ENCODE data around the gene SQOR.
"Not testable (repeated sequence)": the region's sequence is repeated elsewhere in the genome, so short reads cannot be mapped to it uniquely, and the experiment has no call there.

SQOR gene

DNA sequence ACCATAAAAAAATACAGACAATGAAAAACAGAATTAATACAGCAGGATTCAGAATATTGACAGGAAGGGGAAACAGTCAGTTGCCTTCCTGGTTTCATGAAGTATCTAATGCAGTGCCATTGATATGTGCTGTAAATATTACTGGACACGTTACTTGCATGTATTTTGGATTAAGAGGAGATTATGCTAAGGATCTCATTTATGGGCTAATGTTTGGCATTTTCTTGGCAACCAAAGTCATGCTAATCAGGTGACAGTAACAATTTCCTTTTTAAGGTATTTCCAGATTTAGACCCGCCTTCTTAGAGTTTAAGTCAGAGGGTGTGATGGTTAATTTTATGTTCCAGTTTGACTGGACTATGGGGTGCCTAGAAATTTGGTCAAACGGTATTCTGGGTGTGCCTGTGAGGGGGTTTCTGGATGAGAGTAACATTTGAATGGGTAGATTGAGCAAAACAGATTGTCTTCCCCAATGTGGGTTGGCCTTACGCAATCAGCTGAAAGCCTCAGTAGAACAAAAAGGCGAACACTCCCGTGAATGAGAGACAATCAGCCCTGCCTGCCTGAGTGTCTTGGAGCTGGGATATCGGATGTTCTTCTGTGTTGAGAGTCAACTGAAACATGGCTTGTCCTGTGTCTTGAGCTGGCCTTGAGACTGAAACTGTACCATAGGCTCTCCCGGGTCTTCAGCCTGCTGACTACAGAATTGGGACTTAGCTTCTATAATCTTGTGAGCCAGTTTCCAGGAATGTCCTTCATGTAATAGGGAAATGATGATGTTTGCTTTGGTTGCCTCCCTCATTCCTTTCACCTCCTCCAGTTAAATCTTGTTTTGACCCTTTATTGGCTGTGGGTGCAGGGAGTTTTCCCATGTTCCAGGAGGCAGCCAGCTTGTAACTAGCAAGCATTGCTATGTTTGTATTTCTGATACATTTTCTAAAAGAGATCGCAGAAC lies 10.5 kb downstream of the SQOR start:
- peak overlapping the region; percentile 86 for H3K27ac Mint-ChIP-seq
- H3K4me3 Mint-ChIP-seq = peak overlapping the region; percentile 30
- H3K4me1 Mint-ChIP-seq = peaks cover 73% of the 10 kb centered on the region
- DNase-seq (ENCODE audit: low spot score in 2 of 2) (peak in 1 of 2 donors; percentile 78), ATAC-seq (peak; percentile 80)
- H3K9me3 Mint-ChIP-seq = no peaks in the 10 kb centered on the region
- H3K36me3 Mint-ChIP-seq = peaks cover 4% of the 10 kb centered on the region

- Mint-ChIP-seq H3K4me3 (peak overlapping the region; percentile 30), H3K27ac (no peak overlapping the region), H3K36me3 (peaks cover 6% of the 10 kb centered on the region), H3K4me1 (peaks cover 70% of the 10 kb centered on the region), H3K9me3 (no peaks in the 10 kb centered on the region)
- ATAC-seq (peak; percentile 65), DNase-seq (ENCODE audit: low spot score in 2 of 2) (peak in 1 of 2 donors; percentile 59)
These were observed 11.4 kb downstream of the SQOR start for GRCh38 chr15:45646220-45646619.

DNA sequence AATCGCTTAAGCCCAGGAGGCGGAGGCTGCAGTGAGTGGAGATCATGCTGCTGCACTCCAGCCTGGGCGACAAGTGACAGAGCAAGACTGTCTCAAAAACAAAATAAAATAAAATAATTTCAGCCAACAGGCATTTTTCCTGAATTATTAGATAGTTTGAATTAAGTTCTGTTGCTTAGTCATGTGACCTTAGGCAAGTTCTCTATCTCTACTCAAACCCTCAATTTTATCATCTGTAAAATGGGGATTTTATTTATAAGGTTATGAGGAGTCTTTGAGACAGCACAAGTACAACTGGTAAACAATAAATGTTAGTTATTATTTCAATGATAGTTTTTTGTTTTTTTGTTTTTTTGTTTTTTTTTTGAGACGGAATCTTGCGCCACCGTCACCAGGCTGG lies 13.0 kb downstream of the SQOR start:
- peaks cover 68% of the 10 kb centered on the region for H3K4me1 Mint-ChIP-seq

GRCh38 chr15:45648521-45649200 lies 13.8 kb downstream of the SQOR start:
- peaks cover 73% of the 10 kb centered on the region for H3K4me1 Mint-ChIP-seq
- H3K9me3 Mint-ChIP-seq = no peaks in the 10 kb centered on the region
- peak overlapping the region; percentile 51 for H3K27ac Mint-ChIP-seq
- DNase-seq (ENCODE audit: low spot score in 2 of 2) (no peak), ATAC-seq (no peak)
- H3K36me3 Mint-ChIP-seq = peaks cover 6% of the 10 kb centered on the region
- H3K4me3 Mint-ChIP-seq = no peak overlapping the region

More for the DNA sequence above, 13.0 kb downstream of the SQOR start:
- no peaks in the 10 kb centered on the region for H3K9me3 Mint-ChIP-seq
- no peak overlapping the region for H3K4me3 Mint-ChIP-seq
- ATAC-seq (no peak), DNase-seq (ENCODE audit: low spot score in 2 of 2) (no peak)
- H3K36me3 Mint-ChIP-seq = peaks cover 6% of the 10 kb centered on the region
- no peak overlapping the region for H3K27ac Mint-ChIP-seq

DNA sequence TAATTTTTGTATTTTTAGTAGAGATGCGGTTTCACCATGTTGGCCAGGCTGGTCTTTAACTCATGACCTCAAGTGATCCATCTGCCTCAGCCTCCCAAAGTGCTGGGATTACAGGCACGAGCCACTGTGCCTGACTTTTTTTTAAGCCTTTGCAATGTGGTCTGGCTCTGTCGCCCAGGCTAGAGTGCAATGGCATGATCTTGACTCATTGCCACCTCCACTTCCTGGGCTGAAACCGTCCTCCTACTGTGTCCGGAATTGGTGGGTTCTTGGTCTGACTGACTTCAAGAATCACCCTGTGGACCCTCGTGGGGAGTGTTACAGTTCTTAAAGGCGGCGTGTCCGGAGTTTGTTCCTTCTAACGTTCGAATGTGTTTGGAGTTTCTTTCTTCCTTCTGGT lies 15.2 kb downstream of the SQOR start:
- Mint-ChIP-seq H3K27ac (peak overlapping the region; percentile 3), H3K4me1 (peaks cover 70% of the 10 kb centered on the region)
- not testable (repeated sequence) for H3K9me3 Mint-ChIP-seq, H3K36me3 Mint-ChIP-seq, ATAC-seq, H3K4me3 Mint-ChIP-seq
- DNase-seq (ENCODE audit: low spot score in 2 of 2) = peak in 1 of 2 donors; percentile 76

- Mint-ChIP-seq H3K9me3 (no peaks in the 10 kb centered on the region), H3K36me3 (peaks cover 6% of the 10 kb centered on the region), H3K4me3 (no peak overlapping the region), H3K4me1 (peaks cover 63% of the 10 kb centered on the region), H3K27ac (no peak overlapping the region)
- DNase-seq (ENCODE audit: low spot score in 2 of 2) = no peak
- ATAC-seq = no peak
These were observed 16.2 kb downstream of the SQOR start for GRCh38 chr15:45650889-45651525.

DNA sequence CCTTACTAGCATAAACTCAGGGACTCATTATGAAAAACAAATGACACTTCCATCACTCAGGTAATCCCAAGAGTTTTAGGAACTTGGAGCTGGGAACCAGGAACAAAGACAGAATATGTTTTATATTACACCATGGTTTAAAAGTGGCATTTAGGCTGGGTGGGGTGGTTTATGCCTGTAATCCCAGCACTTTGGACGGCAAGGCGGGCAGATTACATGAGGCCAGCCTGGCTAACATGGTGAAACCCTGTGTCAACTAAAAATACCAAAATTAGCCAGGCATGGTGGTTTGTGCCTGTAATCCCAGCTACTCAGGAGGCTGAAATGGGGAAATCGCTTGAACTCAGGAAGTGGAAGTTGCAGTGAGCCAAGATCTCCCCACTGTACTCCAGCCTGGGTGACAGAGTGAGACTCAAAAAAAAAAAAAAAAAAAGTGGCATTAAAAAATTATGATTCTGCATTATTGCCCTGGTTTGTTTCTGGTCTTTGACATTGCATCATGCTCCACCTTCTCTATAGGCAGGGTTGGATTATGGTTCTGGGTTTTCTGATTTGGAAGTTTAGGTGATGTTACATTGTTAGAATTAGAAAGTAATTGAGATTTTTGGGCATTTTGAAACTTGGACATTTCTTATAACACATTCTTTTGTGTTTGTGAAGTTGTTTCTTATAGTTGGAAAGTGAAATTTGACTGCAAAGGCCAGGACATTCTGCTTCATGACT lies 19.0 kb downstream of the SQOR start:
- Mint-ChIP-seq H3K27ac (peak overlapping the region; percentile 77), H3K4me1 (peaks cover 67% of the 10 kb centered on the region), H3K36me3 (peaks cover 14% of the 10 kb centered on the region), H3K4me3 (no peak overlapping the region), H3K9me3 (no peaks in the 10 kb centered on the region)
- ATAC-seq (no peak), DNase-seq (ENCODE audit: low spot score in 2 of 2) (no peak)

DNA sequence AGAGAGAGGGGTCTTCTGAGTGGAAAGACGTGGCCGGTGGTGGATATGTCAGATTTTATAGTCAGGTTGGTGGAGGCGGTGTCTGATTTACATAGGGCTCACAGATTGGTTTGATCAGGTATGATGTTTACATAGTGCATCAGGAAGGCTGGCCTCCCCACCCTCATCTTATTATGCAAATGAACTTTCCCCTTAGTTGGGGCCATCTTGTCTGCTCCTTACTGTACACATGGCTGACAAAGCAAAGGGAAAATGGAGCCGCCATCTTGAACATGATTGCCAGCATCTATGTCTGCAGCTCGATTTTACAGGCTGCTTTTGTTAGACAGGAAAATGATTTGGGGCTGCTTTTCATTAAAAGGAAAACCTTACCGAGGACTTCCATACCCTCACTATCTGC lies 19.9 kb downstream of the SQOR start:
- no peak for DNase-seq (ENCODE audit: low spot score in 2 of 2)
- Mint-ChIP-seq H3K36me3 (peaks cover 21% of the 10 kb centered on the region), H3K4me3 (no peak overlapping the region), H3K27ac (no peak overlapping the region), H3K4me1 (peaks cover 73% of the 10 kb centered on the region), H3K9me3 (no peaks in the 10 kb centered on the region)
- ATAC-seq = no peak

DNA sequence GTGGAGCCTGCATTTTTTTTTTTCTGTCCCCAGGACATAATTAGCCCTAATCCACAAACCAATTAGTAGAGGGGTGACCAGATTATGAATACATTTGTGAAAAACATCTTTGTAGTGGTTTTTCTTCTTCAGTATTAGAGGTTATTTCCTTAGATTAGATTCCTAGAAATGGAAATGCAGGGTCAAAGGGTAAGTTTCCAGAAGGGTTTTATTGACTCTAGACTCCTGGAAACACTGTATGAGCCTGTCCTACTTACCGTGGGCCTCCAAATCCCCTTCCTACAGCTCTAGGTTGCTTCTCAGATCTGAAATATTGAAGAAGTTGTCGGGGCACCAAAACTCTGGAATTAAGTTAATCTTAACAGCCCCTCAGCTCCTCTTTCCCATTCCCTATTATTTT lies 22.4 kb downstream of the SQOR start:
- Mint-ChIP-seq H3K36me3 (peaks cover 36% of the 10 kb centered on the region), H3K27ac (peak overlapping the region; percentile 23), H3K4me3 (no peak overlapping the region), H3K9me3 (no peaks in the 10 kb centered on the region), H3K4me1 (peaks cover 59% of the 10 kb centered on the region)
- no peak for ATAC-seq
- DNase-seq (ENCODE audit: low spot score in 2 of 2) = no peak

DNA sequence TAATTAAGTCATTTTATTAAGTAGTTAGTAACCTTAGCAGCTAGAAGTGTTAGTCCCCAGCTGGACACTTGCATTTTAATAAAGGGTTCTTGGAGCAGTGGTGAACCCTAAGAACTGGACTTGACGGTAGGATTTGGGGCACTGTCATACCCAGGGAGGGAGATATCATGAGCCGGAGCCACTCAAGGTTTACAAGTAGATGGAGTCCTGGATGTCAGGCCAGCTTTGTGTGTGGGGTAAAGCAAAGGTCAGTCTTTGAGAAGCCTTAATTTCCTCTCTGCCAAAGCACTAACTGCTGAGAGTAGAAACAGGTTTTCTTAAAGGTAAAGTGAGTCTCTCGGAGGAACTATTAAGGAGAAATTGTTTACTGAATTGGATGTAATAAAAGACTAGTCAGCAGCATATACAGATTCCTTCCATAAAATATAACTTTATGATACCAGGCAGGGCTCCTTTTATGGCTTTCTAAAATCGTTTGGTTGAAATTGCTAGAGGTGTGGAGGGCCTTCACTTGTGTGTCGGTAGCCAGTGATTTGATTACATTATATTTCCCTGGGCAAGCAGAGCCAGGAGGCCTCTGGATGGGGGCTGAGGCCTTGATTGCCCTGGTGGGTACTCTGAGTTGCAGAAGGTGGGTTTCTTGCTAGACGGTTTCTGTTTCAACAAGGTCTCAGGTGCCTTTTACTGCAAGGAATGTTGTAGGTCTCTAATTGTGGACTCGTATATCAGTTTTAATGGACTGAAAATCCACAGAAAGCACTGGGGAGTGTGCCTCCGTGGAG lies 23.1 kb downstream of the SQOR start:
- H3K27ac Mint-ChIP-seq = peak overlapping the region; percentile 68
- H3K9me3 Mint-ChIP-seq = no peaks in the 10 kb centered on the region
- no peak overlapping the region for H3K4me3 Mint-ChIP-seq
- peaks cover 52% of the 10 kb centered on the region for H3K4me1 Mint-ChIP-seq
- DNase-seq (ENCODE audit: low spot score in 2 of 2) (no peak), ATAC-seq (no peak)
- H3K36me3 Mint-ChIP-seq = peaks cover 42% of the 10 kb centered on the region

DNA sequence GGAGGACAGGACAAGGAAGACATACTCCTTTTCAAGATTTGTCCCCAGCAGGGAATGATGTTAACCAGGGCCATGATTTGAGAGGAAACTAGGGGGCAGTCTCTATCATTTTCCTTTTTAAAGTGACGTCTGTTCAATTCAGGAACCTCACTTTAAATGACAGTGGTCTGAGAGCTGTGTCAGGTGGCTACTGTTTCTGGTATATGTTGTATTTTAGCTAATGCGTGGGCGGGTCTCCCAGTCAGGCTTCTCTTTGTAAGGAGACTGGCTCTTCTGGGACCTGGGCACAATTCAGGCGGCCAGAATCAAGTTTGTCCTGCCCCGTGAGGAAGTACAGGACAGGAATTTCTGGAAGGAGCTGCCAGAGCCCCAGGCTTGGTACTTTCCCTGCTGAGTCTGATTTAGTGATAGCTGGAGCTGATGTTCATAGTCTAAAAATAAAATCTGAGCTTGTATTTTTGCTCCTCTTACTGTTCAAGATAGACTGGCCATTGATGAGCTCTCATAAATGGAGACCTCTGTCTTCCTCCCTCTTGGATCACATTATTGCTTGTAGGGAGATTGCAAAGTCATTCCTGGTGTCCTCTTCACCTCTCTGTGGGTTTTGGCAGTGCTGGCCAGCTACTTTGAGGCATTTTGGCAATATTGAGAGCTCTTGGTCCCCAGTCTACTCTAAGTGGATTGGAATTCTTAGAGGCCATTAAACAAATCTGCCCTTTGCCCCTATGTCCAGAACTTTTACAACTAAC lies 25.6 kb downstream of the SQOR start:
- Mint-ChIP-seq H3K4me3 (no peak overlapping the region), H3K36me3 (peaks cover 67% of the 10 kb centered on the region), H3K27ac (peak overlapping the region; percentile 68), H3K4me1 (peaks cover 43% of the 10 kb centered on the region), H3K9me3 (no peaks in the 10 kb centered on the region)
- ATAC-seq = no peak
- no peak for DNase-seq (ENCODE audit: low spot score in 2 of 2)

GRCh38 chr15:45662375-45662774 lies 27.5 kb downstream of the SQOR start:
- H3K4me1 Mint-ChIP-seq = peaks cover 45% of the 10 kb centered on the region
- ATAC-seq = no peak

DNA sequence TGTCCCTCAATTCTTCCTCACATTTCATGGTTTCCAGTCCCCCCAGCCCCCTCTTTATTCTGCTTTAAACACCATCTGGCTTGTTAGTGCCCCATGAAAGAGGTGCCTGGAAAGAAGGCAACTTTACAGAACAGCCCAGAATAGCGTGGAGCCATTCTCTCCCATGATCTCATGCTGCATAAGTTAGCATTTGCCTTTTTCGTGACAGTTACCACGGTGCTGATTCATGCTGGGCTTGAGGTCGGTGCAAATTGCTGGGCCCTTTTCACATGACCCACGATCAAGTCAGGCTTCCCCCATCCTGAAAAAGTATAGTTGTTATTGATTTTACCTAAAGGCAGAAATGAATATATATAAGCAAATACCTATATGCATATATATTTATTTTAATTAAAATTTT lies 29.6 kb downstream of the SQOR start:
- Mint-ChIP-seq H3K9me3 (no peaks in the 10 kb centered on the region), H3K27ac (peak overlapping the region; percentile 38), H3K36me3 (peaks cover 89% of the 10 kb centered on the region), H3K4me1 (peaks cover 24% of the 10 kb centered on the region), H3K4me3 (no peak overlapping the region)
- peak; percentile 86 for ATAC-seq
- DNase-seq (ENCODE audit: low spot score in 2 of 2) = no peak

More at GRCh38 chr15:45662375-45662774, 27.5 kb downstream of the SQOR start:
- H3K4me3 Mint-ChIP-seq = no peak overlapping the region
- no peak for DNase-seq (ENCODE audit: low spot score in 2 of 2)
- H3K9me3 Mint-ChIP-seq = no peaks in the 10 kb centered on the region
- no peak overlapping the region for H3K27ac Mint-ChIP-seq
- peaks cover 81% of the 10 kb centered on the region for H3K36me3 Mint-ChIP-seq

DNA sequence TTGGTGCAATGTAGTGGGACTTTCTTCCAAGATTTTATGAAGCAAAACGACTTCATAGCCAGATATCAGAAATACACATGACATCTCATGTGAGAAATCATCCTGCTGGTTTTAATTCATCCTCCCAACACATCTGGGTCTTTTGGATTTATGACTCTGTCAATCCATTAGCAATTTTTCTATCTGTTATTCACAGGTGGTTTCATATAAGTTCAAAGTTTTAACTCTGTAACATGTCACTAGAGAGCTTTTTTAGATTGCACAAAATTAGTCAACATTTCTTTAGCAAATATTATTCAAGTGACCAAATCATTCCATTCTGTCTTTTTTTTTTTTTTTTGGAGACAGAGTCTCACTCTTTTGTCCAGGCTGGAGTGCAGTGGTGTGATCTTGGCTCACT lies 30.4 kb downstream of the SQOR start:
- ATAC-seq = no peak
- H3K36me3 Mint-ChIP-seq = peaks cover 89% of the 10 kb centered on the region
- H3K9me3 Mint-ChIP-seq = no peaks in the 10 kb centered on the region
- H3K27ac Mint-ChIP-seq = no peak overlapping the region
- no peak overlapping the region for H3K4me3 Mint-ChIP-seq
- no peak for DNase-seq (ENCODE audit: low spot score in 2 of 2)
- peaks cover 18% of the 10 kb centered on the region for H3K4me1 Mint-ChIP-seq

All from stimulated activated effector memory CD8-positive, alpha-beta T cell treated with anti-CD3 and anti-CD28 coated beads, Interleukin-12 subunit alpha, Interleukin-12 subunit beta, amount 100 ng/mL, for 72 hours (primary cell).